H1 (cell line): ENCODE results near the gene GRID1. TPM values are rescaled to one million over a fixed set of nuclear protein-coding genes. Genes with fewer than 3 reads are reported as not detected.

ENCODE experiments used
- CBX5 ChIP-seq: fragments of 300-800, 300-1000 bp; sonication (generic); IDR thresholded peaks from 2 replicates; pipeline ENCODE4 v1.7.1; 2016; ENCODE audit warnings: antibody characterized with exemption, low read length, low read depth
- CTBP2 ChIP-seq: IDR thresholded peaks from 2 replicates; pipeline ENCODE4 v1.7.0; 2011; ENCODE audit warnings: borderline replicate concordance, mild to moderate bottlenecking, moderate library complexity, mixed read lengths, low read length; ENCODE audit not compliant: insufficient read depth, insufficient read length
- POLR2AphosphoS5 ChIP-seq: IDR thresholded peaks from 2 replicates; pipeline ENCODE4 v1.6.1; 2011; ENCODE audit warnings: low read depth, low read length
- RNF2 ChIP-seq: fragments of 200-900, 300-1000 bp; sonication (generic); IDR thresholded peaks from 2 replicates; pipeline ENCODE4 v1.7.1; 2016; ENCODE audit warnings: borderline replicate concordance, low read depth, mild to moderate bottlenecking, antibody characterized with exemption, low read length; ENCODE audit not compliant: poor library complexity, severe bottlenecking; ENCODE audit errors: missing control alignments
- TBP ChIP-seq: IDR thresholded peaks from 2 replicates; pipeline ENCODE4 v1.6.1; 2011; ENCODE audit warnings: low read depth, low read length, improper control_type of control experiment
- polyA plus RNA-seq, 7 experiments: library from polyadenylated mRNA; depleted of rRNA in 3 of 7; stranded (reverse) in 5 of 7; unstranded in 2 of 7; fragments of >200 nt in 5 of 7; fragments of 200-250 nt in 2 of 7; gene quantifications; 1 replicate in 5 of 7; 2 replicates in 1 of 7; 4 replicates in 1 of 7; pipeline versions ENCODE4 v1.2.1 to v1.2.3, GENCODE V29; 2011 to 2013; ENCODE audit warnings: missing spikeins in 2 of 7, mixed read lengths in 2 of 7
- total RNA-seq: library from RNA; stranded (reverse); fragmentation: NEBNext Ultra II Directional; extraction: Animal tissue kit (Norgen Biotek cat#: 25700); gene quantifications from 2 replicates; pipeline ENCODE4 v1.2.1, GENCODE V29; 2021
- TF ChIP-seq, protein P1 (sequence below): fragments of 300-600 bp; sonication (generic); IDR thresholded peaks from 2 replicates; pipeline ENCODE4 v1.7.1; 2012; ENCODE audit warnings: low read length, moderate library complexity, mild to moderate bottlenecking, inconsistent platforms; ENCODE audit not compliant: insufficient replicate concordance
- TF ChIP-seq, protein P2 (sequence below): IDR thresholded peaks from 2 replicates; pipeline ENCODE4 v1.6.1; 2011; ENCODE audit warnings: low read depth, mild to moderate bottlenecking, low read length; ENCODE audit not compliant: insufficient read depth
- TF ChIP-seq, protein P3 (sequence below), 3 experiments: IDR thresholded peaks; 1 replicate in 2 of 3; 2 replicates in 1 of 3; pipeline versions ENCODE4 v1.5.1 to v1.6.1; 2011; ENCODE audit warnings: low read length in 3 of 3, mild to moderate bottlenecking in 3 of 3, inconsistent platforms in 2 of 3, low read depth in 1 of 3, moderate library complexity in 1 of 3; ENCODE audit not compliant: insufficient read depth in 1 of 3; ENCODE audit errors: control extremely low read depth in 1 of 3

The GRID1 gene
- total and polyA plus RNA-seq, 2 of the 8 experiments (the other 6 are each of a cell fraction or from before 2014, with no cell fraction given): 0.22 to 0.30 TPM

DNA sequence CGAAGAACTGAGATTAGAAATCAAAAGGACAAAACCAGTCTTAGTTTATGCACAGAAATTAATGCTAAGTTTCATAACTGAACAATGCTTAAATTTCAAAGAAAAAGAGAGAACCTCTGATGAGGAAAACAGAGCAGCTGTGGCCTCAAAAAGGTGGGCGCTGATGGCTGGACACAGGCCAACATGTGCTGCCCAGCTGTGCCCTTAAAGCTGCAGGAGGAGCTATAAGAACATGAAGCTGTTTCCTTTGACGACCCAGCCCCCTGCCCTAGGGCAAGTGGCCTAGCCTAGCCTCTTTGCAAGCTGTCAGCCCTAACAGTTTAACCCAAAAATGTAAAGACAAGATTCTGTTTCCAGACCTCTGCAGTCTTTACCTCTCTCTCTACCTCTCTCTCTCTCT, 107.7 kb downstream of the GRID1 start (continued):
- TF ChIP-seq, protein P1, sequence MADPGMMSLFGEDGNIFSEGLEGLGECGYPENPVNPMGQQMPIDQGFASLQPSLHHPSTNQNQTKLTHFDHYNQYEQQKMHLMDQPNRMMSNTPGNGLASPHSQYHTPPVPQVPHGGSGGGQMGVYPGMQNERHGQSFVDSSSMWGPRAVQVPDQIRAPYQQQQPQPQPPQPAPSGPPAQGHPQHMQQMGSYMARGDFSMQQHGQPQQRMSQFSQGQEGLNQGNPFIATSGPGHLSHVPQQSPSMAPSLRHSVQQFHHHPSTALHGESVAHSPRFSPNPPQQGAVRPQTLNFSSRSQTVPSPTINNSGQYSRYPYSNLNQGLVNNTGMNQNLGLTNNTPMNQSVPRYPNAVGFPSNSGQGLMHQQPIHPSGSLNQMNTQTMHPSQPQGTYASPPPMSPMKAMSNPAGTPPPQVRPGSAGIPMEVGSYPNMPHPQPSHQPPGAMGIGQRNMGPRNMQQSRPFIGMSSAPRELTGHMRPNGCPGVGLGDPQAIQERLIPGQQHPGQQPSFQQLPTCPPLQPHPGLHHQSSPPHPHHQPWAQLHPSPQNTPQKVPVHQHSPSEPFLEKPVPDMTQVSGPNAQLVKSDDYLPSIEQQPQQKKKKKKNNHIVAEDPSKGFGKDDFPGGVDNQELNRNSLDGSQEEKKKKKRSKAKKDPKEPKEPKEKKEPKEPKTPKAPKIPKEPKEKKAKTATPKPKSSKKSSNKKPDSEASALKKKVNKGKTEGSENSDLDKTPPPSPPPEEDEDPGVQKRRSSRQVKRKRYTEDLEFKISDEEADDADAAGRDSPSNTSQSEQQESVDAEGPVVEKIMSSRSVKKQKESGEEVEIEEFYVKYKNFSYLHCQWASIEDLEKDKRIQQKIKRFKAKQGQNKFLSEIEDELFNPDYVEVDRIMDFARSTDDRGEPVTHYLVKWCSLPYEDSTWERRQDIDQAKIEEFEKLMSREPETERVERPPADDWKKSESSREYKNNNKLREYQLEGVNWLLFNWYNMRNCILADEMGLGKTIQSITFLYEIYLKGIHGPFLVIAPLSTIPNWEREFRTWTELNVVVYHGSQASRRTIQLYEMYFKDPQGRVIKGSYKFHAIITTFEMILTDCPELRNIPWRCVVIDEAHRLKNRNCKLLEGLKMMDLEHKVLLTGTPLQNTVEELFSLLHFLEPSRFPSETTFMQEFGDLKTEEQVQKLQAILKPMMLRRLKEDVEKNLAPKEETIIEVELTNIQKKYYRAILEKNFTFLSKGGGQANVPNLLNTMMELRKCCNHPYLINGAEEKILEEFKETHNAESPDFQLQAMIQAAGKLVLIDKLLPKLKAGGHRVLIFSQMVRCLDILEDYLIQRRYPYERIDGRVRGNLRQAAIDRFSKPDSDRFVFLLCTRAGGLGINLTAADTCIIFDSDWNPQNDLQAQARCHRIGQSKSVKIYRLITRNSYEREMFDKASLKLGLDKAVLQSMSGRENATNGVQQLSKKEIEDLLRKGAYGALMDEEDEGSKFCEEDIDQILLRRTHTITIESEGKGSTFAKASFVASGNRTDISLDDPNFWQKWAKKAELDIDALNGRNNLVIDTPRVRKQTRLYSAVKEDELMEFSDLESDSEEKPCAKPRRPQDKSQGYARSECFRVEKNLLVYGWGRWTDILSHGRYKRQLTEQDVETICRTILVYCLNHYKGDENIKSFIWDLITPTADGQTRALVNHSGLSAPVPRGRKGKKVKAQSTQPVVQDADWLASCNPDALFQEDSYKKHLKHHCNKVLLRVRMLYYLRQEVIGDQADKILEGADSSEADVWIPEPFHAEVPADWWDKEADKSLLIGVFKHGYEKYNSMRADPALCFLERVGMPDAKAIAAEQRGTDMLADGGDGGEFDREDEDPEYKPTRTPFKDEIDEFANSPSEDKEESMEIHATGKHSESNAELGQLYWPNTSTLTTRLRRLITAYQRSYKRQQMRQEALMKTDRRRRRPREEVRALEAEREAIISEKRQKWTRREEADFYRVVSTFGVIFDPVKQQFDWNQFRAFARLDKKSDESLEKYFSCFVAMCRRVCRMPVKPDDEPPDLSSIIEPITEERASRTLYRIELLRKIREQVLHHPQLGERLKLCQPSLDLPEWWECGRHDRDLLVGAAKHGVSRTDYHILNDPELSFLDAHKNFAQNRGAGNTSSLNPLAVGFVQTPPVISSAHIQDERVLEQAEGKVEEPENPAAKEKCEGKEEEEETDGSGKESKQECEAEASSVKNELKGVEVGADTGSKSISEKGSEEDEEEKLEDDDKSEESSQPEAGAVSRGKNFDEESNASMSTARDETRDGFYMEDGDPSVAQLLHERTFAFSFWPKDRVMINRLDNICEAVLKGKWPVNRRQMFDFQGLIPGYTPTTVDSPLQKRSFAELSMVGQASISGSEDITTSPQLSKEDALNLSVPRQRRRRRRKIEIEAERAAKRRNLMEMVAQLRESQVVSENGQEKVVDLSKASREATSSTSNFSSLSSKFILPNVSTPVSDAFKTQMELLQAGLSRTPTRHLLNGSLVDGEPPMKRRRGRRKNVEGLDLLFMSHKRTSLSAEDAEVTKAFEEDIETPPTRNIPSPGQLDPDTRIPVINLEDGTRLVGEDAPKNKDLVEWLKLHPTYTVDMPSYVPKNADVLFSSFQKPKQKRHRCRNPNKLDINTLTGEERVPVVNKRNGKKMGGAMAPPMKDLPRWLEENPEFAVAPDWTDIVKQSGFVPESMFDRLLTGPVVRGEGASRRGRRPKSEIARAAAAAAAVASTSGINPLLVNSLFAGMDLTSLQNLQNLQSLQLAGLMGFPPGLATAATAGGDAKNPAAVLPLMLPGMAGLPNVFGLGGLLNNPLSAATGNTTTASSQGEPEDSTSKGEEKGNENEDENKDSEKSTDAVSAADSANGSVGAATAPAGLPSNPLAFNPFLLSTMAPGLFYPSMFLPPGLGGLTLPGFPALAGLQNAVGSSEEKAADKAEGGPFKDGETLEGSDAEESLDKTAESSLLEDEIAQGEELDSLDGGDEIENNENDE: no peak
- no peak for TF ChIP-seq CTBP2
- TF ChIP-seq TBP: no peak
- TF ChIP-seq RNF2: no peak
- no peak for TF ChIP-seq CBX5
- TF ChIP-seq POLR2AphosphoS5: no peak
- TF ChIP-seq, protein P2, sequence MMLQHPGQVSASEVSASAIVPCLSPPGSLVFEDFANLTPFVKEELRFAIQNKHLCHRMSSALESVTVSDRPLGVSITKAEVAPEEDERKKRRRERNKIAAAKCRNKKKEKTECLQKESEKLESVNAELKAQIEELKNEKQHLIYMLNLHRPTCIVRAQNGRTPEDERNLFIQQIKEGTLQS: no peak
- TF ChIP-seq, protein P3, sequence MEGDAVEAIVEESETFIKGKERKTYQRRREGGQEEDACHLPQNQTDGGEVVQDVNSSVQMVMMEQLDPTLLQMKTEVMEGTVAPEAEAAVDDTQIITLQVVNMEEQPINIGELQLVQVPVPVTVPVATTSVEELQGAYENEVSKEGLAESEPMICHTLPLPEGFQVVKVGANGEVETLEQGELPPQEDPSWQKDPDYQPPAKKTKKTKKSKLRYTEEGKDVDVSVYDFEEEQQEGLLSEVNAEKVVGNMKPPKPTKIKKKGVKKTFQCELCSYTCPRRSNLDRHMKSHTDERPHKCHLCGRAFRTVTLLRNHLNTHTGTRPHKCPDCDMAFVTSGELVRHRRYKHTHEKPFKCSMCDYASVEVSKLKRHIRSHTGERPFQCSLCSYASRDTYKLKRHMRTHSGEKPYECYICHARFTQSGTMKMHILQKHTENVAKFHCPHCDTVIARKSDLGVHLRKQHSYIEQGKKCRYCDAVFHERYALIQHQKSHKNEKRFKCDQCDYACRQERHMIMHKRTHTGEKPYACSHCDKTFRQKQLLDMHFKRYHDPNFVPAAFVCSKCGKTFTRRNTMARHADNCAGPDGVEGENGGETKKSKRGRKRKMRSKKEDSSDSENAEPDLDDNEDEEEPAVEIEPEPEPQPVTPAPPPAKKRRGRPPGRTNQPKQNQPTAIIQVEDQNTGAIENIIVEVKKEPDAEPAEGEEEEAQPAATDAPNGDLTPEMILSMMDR (IDR thresholded peaks at IDR 0.05; ENCODE audit: control extremely low read depth in 1 of 3, insufficient read depth in 1 of 3, low read depth in 1 of 3, low read length in 3 of 3): no peak
